RWPE1 (cell line): ENCODE measurements around the gene UST.
A peak's percentile ranks its signal among the peaks of the same experiment; 100 is the strongest.
"Not testable (repeated sequence)": the region's sequence is repeated elsewhere in the genome, so short reads cannot be mapped to it uniquely, and the experiment has no call there.

Experiments
- CTCF ChIA-PET: fragments of 350-600 bp; sonication (Branson Sonifier 250); formaldehyde crosslinking; extraction: SDS; loops from one replicate; lab custom pipeline; 2021; lab: Yijun Ruan, JAX
- POLR2A ChIA-PET: fragments of 400-600 bp; formaldehyde crosslinking; extraction: SDS; loops from one replicate; lab custom pipeline; 2020; ENCODE audit warnings: antibody characterized with exemption; ENCODE audit not compliant: low non-redundant PET; lab: Yijun Ruan, JAX
- DNase-seq: peaks from one replicate; pipeline ENCODE4 v3.0.0; 2012; ENCODE audit warnings: low spot score
- H3K27ac ChIP-seq: fragments of 450-650 bp; 2 replicates; pipeline ENCODE4 v1.5.1; 2017
- TF ChIP-seq, protein P1 (sequence below): fragments of 450-650 bp; conservative IDR thresholded peaks from 2 replicates; pipeline ENCODE4 v1.5.1; 2017; ENCODE audit warnings: low read depth, mild to moderate bottlenecking

Gene UST

GRCh38 chr6:149032599-149033405 is 286.0 kb downstream of the UST start:
- TF ChIP-seq, protein P1, sequence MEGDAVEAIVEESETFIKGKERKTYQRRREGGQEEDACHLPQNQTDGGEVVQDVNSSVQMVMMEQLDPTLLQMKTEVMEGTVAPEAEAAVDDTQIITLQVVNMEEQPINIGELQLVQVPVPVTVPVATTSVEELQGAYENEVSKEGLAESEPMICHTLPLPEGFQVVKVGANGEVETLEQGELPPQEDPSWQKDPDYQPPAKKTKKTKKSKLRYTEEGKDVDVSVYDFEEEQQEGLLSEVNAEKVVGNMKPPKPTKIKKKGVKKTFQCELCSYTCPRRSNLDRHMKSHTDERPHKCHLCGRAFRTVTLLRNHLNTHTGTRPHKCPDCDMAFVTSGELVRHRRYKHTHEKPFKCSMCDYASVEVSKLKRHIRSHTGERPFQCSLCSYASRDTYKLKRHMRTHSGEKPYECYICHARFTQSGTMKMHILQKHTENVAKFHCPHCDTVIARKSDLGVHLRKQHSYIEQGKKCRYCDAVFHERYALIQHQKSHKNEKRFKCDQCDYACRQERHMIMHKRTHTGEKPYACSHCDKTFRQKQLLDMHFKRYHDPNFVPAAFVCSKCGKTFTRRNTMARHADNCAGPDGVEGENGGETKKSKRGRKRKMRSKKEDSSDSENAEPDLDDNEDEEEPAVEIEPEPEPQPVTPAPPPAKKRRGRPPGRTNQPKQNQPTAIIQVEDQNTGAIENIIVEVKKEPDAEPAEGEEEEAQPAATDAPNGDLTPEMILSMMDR = no peak
- POLR2A ChIA-PET = no interaction called here
- CTCF ChIA-PET = interaction anchor here (0.7 to 3.1 kb wide), 3 partner anchors 21 to 455 kb away, joined by 4 to 15 read pairs (median 6); no protein-coding TSS in a partner anchor
- H3K27ac ChIP-seq = peak overlapping the region; percentile 97
- DNase-seq = peak; percentile 76

DNA sequence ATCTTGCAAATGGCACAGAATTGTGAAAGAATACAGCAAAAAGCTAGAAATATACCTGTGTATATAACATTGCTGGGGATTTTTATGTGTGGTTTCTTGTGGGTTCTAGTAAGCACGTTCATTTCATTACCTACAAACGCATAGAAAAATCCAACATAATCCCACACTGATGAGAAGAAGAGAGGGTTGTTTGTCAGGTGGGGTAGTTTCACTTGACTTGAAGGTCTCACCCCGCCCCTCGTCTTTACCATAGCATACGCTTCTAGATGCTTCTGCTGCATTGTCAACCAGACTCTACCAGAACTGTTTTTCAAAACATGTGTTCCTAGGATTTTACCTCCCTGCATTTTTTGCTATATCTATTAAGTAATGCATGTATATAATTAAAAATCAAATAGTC is 286.6 kb downstream of the UST start:
- TF ChIP-seq, protein P1 = no peak
- no peak for DNase-seq
- H3K27ac ChIP-seq = no peak overlapping the region
- POLR2A ChIA-PET = no interaction called here
- CTCF ChIA-PET = interaction anchor here (3.1 kb wide), 1 partner anchor 398 kb away, joined by 15 read pairs; no protein-coding TSS in a partner anchor

DNA sequence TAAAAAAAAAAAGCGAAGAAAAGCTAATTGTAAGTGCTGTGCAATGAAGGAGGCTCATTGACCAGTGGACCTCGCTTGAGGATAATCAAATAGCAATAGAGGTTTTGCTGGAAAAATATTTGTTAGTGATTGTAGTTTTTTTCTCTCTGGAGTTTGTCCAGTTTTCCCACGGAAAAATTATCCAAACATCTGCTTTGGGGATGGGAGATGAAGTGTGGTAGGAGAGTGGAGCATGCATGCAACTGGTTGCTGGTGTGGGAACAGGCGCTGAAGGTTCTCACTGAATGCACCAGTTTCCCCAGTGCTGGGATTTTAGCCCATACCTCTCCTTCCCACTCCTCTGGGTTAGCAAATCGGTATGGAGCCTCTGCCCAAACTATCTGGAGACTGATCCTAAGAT is 288.9 kb downstream of the UST start:
- DNase-seq = no peak
- TF ChIP-seq, protein P1 = no peak
- ChIA-PET POLR2A (interaction anchor here (0.7 kb wide), 1 partner anchor 25 kb away, joined by 4 read pairs; no protein-coding TSS in a partner anchor), CTCF (interaction anchor here (0.6 to 0.9 kb wide), 2 partner anchors 44 to 396 kb away, joined by 4 read pairs; no protein-coding TSS in a partner anchor)
- H3K27ac ChIP-seq = no peak overlapping the region

DNA sequence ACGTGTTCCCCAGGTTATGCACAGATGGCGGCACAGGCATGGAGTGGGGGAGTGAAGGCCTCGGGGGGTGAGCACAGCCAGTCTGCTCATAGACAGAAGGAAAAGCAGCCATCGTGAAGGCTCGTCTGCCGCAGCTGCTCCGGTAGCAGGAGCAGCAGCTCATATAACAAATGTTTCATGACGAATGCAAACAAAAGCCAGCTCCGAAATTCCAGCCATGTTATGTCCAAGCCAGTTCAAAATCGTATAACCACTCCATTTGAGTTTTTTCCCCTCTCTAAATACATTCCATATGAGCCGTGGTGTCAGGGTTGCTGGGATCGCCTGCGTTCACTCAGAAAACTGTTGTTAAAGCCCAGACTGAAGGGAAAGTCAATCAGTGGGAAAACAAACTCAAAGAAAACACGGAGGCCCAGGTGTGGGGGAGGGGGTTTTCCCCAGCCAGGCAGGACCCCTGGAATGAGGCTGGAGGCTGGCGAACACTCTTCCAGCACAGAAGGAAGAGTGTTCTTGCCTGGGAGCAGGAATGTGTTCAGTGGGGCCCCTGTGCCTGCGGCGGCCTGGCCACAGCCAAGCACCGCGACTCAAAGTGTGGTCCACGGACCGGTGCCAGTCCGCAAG is 290.3 kb downstream of the UST start:
- no peak for DNase-seq
- ChIA-PET POLR2A (no interaction called here), CTCF (no interaction called here)
- no peak overlapping the region for H3K27ac ChIP-seq
- TF ChIP-seq, protein P1 = no peak

- H3K27ac ChIP-seq, DNase-seq, POLR2A ChIA-PET: not testable (repeated sequence)
- CTCF ChIA-PET = interaction anchor here (1.4 kb wide), 1 partner anchor 10 kb away, joined by 3 read pairs; no protein-coding TSS in a partner anchor
Observed at GRCh38 chr6:149039025-149039424, 292.2 kb downstream of the UST start.

DNA sequence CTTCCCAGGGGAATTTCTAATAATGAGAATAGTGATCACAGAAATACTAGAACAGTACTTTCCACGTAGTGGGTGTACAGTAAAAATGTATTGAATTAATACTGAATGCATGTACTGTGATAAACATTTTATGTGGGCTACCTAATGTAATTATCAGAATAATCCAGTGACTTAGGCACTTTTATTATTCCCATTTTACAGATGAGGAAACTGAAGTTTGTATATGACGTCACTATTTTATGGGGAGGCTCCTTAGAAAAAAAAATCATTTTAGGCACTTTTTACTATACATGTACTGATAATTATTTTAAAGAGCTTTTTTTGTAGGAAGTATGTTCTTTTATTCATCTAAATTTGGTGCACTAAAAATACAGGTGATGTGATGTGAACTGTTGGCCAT is 295.1 kb downstream of the UST start:
- TF ChIP-seq, protein P1 = no peak

More for the DNA sequence above, 295.1 kb downstream of the UST start:
- H3K27ac ChIP-seq = no peak overlapping the region
- ChIA-PET POLR2A (no interaction called here), CTCF (interaction anchor here (1.5 kb wide), 1 partner anchor 390 kb away, joined by 7 read pairs; no protein-coding TSS in a partner anchor)
- DNase-seq = no peak
